ENCODE results near the gene ARFIP2. TPM values are rescaled to one million over a fixed set of nuclear protein-coding genes. Genes with fewer than 3 reads are reported as not detected.

Gene ARFIP2
- polyA plus RNA-seq, 1 of the 3 experiments (the other 2 are of a cell fraction) = 128 TPM

DNA sequence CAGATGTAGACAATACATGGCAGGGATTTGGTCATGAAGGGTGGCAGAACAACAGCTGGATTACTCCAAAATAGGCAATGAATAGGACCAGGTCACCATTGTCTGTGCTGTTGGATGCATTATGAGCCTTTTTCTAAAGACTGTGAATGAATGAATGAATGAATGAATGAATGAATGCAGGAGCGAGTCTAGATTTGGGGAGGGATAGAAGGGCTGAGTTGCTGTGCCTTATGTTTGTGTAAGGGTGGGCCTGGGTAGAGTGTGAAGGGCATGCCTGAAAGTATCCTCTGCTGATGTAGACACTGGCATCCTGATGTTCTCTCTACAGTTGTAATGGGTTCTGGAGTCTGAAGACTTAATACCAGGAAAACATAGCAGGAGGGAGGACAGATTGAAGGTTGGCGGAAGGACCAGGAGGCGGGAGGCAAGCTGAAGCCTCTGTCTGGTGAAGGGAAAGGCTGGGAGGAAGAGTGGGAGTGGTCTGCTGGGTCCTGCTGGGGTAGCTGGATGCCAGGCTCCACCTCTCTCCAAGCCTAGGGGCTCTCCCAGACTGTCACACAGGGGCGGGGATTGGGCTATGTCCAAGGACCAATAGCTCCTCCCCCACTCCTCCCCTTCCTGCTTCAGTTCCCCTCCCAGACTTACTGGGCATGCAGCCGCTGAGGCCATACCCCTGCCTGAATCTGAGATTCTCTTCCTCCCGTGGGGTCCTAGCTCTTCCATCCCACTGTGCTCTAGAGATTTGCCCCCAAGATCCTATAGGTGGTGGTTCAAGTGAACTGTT lies 12.2 kb downstream of the ARFIP2 start:
- peak overlapping the region; percentile 1; the same call in 1 of the 2 replicates for H2AFZ ChIP-seq (ENCODE audit: low read depth)
- TF ChIP-seq CHD2 (IDR thresholded peaks at IDR 0.05; ENCODE audit: low read length, partially characterized antibody) (peak; percentile 63), POLR2AphosphoS5 (IDR thresholded peaks at IDR 0.05; ENCODE audit: low read depth, low read length) (peak; percentile 81), MXI1 (IDR thresholded peaks at IDR 0.05; ENCODE audit: low read depth, low read length) (no peak), TAF1 (IDR thresholded peaks at IDR 0.05; ENCODE audit: borderline replicate concordance, low read depth, low read length) (peak; percentile 38; the same call in 1 of the 2 replicates)
- H3K9me2 ChIP-seq = no peaks in the 10 kb centered on the region
- H4K20me1 ChIP-seq (ENCODE audit: insufficient read depth) = no peaks in the 10 kb centered on the region
- H3K4me1 ChIP-seq (ENCODE audit: control insufficient read depth in 1 of 2, insufficient read depth in 2 of 2, low read depth in 1 of 2, low read length in 1 of 2) = peaks cover 0 to 18% of the 10 kb centered on the region in 2 experiments; a peak in 2 of 4 replicates
- no peak overlapping the region for H3K9ac ChIP-seq
- 37% methylated on average over 6 of the region's 6 CpGs for WGBS (ENCODE audit: low lambda C conversion rate)
- H3K79me2 ChIP-seq (ENCODE audit: insufficient read depth) = peaks cover 48% of the 10 kb centered on the region
- peaks cover 7 to 13% of the 10 kb centered on the region in 2 experiments for H3K36me3 ChIP-seq (replicated peaks in 1 of 2; ENCODE audit: control insufficient read depth in 1 of 2, insufficient read depth in 2 of 2, low read length in 1 of 2)
- no peaks in the 10 kb centered on the region for H3K27me3 ChIP-seq (ENCODE audit: insufficient read depth)
- H3K27ac ChIP-seq (ENCODE audit: low read depth in 2 of 2, low read length in 1 of 2) = peak overlapping the region in 1 of 2 experiments; percentile 80; a peak in 2 of 4 replicates
- DNase-seq = peak; percentile 97
- no peak overlapping the region for H3K4me3 ChIP-seq (ENCODE audit: low read depth in 2 of 2, low read length in 1 of 2)
- peaks cover 3% of the 10 kb centered on the region for H3F3A ChIP-seq (replicated peaks; ENCODE audit: insufficient read depth)
- ChIA-PET CTCF (interaction anchor here (0.8 to 6.7 kb wide), 10 partner anchors 9 to 106 kb away, joined by 3 to 32 read pairs (median 4); no protein-coding TSS in a partner anchor), POLR2A (interaction anchor here (0.7 to 1.5 kb wide), 8 partner anchors 13 to 214 kb away, joined by 3 to 9 read pairs (median 4); partner anchors contain the start of genes APBB1, ARFIP2, MRPL17 and TIMM10B)
- H3K4me2 ChIP-seq = peak overlapping the region; percentile 22
- no peaks in the 10 kb centered on the region for H3K9me3 ChIP-seq

GRCh38 chr11:6459099-6459450 lies 22.1 kb downstream of the ARFIP2 start:
- H3F3A ChIP-seq (replicated peaks; ENCODE audit: insufficient read depth) = no peaks in the 10 kb centered on the region
- no peaks in the 10 kb centered on the region for H3K79me2 ChIP-seq (ENCODE audit: insufficient read depth)
- H2AFZ ChIP-seq (ENCODE audit: low read depth) = no peak overlapping the region
- TF ChIP-seq, protein P1, sequence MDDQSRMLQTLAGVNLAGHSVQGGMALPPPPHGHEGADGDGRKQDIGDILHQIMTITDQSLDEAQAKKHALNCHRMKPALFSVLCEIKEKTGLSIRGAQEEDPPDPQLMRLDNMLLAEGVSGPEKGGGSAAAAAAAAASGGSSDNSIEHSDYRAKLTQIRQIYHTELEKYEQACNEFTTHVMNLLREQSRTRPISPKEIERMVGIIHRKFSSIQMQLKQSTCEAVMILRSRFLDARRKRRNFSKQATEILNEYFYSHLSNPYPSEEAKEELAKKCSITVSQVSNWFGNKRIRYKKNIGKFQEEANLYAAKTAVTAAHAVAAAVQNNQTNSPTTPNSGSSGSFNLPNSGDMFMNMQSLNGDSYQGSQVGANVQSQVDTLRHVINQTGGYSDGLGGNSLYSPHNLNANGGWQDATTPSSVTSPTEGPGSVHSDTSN (IDR thresholded peaks at IDR 0.05) = no peak
- TF ChIP-seq, protein P2, sequence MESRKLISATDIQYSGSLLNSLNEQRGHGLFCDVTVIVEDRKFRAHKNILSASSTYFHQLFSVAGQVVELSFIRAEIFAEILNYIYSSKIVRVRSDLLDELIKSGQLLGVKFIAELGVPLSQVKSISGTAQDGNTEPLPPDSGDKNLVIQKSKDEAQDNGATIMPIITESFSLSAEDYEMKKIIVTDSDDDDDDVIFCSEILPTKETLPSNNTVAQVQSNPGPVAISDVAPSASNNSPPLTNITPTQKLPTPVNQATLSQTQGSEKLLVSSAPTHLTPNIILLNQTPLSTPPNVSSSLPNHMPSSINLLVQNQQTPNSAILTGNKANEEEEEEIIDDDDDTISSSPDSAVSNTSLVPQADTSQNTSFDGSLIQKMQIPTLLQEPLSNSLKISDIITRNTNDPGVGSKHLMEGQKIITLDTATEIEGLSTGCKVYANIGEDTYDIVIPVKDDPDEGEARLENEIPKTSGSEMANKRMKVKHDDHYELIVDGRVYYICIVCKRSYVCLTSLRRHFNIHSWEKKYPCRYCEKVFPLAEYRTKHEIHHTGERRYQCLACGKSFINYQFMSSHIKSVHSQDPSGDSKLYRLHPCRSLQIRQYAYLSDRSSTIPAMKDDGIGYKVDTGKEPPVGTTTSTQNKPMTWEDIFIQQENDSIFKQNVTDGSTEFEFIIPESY (IDR thresholded peaks at IDR 0.05; ENCODE audit: borderline replicate concordance, low read depth) = no peak
- TF ChIP-seq NFIC (IDR thresholded peaks at IDR 0.05; ENCODE audit: borderline replicate concordance) (no peak), SMC3 (IDR thresholded peaks at IDR 0.05; ENCODE audit: low read depth, low read length) (no peak), RXRA (IDR thresholded peaks at IDR 0.05; ENCODE audit: borderline replicate concordance, low read depth) (no peak), NRF1 (IDR thresholded peaks at IDR 0.05; ENCODE audit: low read depth, low read length) (no peak), EP300 (IDR thresholded peaks at IDR 0.05; ENCODE audit: borderline replicate concordance in 1 of 2, low read depth in 1 of 2, low read length in 1 of 2) (no peak), JUND (IDR thresholded peaks at IDR 0.05) (no peak), CHD2 (IDR thresholded peaks at IDR 0.05; ENCODE audit: low read length, partially characterized antibody) (no peak)
- TF ChIP-seq, protein P3, sequence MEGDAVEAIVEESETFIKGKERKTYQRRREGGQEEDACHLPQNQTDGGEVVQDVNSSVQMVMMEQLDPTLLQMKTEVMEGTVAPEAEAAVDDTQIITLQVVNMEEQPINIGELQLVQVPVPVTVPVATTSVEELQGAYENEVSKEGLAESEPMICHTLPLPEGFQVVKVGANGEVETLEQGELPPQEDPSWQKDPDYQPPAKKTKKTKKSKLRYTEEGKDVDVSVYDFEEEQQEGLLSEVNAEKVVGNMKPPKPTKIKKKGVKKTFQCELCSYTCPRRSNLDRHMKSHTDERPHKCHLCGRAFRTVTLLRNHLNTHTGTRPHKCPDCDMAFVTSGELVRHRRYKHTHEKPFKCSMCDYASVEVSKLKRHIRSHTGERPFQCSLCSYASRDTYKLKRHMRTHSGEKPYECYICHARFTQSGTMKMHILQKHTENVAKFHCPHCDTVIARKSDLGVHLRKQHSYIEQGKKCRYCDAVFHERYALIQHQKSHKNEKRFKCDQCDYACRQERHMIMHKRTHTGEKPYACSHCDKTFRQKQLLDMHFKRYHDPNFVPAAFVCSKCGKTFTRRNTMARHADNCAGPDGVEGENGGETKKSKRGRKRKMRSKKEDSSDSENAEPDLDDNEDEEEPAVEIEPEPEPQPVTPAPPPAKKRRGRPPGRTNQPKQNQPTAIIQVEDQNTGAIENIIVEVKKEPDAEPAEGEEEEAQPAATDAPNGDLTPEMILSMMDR (IDR thresholded peaks at IDR 0.05) = no peak
- H3K9me2 ChIP-seq = no peaks in the 10 kb centered on the region
- no peak overlapping the region for H3K9ac ChIP-seq
- CTCF ChIA-PET = interaction anchor here (0.8 to 1.6 kb wide), 3 partner anchors 16 to 298 kb away, joined by 3 to 7 read pairs (median 4); no protein-coding TSS in a partner anchor
- POLR2A ChIA-PET = no interaction called here
- no peak overlapping the region for H3K27ac ChIP-seq (ENCODE audit: low read depth in 2 of 2, low read length in 1 of 2)
- H4K20me1 ChIP-seq (ENCODE audit: insufficient read depth) = no peaks in the 10 kb centered on the region
- H3K4me1 ChIP-seq (ENCODE audit: control insufficient read depth in 1 of 2, insufficient read depth in 2 of 2, low read depth in 1 of 2, low read length in 1 of 2) = no peaks in the 10 kb centered on the region
- DNase-seq = no peak
- 78% methylated on average over 1 of the region's 1 CpG for WGBS (ENCODE audit: low lambda C conversion rate)
- H3K4me2 ChIP-seq = no peak overlapping the region
- H3K36me3 ChIP-seq (replicated peaks in 1 of 2; ENCODE audit: control insufficient read depth in 1 of 2, insufficient read depth in 2 of 2, low read length in 1 of 2) = peaks cover 24 to 45% of the 10 kb centered on the region in 2 experiments
- H3K4me3 ChIP-seq (ENCODE audit: low read depth in 2 of 2, low read length in 1 of 2) = no peak overlapping the region
- no peaks in the 10 kb centered on the region for H3K9me3 ChIP-seq
- no peaks in the 10 kb centered on the region for H3K27me3 ChIP-seq (ENCODE audit: insufficient read depth)
